Liver (tissue), 3 donors: ENCODE results near the gene MYOF.

Experiments used
- GABPA ChIP-seq, 2 donors: IDR thresholded peaks in 1 of 2; conservative IDR thresholded peaks in 1 of 2; 2 replicates each; pipeline ENCODE4 v1.6.1; 2016; ENCODE audit warnings: antibody characterized with exemption in 2 of 2, mild to moderate bottlenecking in 1 of 2, moderate library complexity in 1 of 2
- NR2F2 ChIP-seq: IDR thresholded peaks from 2 replicates; pipeline ENCODE4 v1.6.1; 2016; ENCODE audit warnings: antibody characterized with exemption
- RAD21 ChIP-seq, 2 donors: IDR thresholded peaks; 2 replicates each; pipeline ENCODE4 v1.6.1; 2016; ENCODE audit warnings: antibody characterized with exemption in 2 of 2, mild to moderate bottlenecking in 2 of 2
- RXRA ChIP-seq, 2 donors: IDR thresholded peaks; 2 replicates each; pipeline ENCODE4 v1.6.1; 2017 to 2018; ENCODE audit warnings: antibody characterized with exemption in 2 of 2, mild to moderate bottlenecking in 1 of 2
- TF ChIP-seq, protein P1 (sequence below): fragments of 150-350 bp; IDR thresholded peaks from 2 replicates; pipeline ENCODE4 v1.5.1; 2017; ENCODE audit warnings: improper control_type of control experiment, low read depth, low read length; ENCODE audit not compliant: missing input control
- TF ChIP-seq, protein P2 (sequence below): IDR thresholded peaks from 2 replicates; pipeline ENCODE4 v1.6.1; 2016; ENCODE audit warnings: antibody characterized with exemption, mild to moderate bottlenecking
- TF ChIP-seq, protein P3 (sequence below): IDR thresholded peaks from 2 replicates; pipeline ENCODE4 v1.6.1; 2016; ENCODE audit warnings: antibody characterized with exemption
- donor health status: healthy.
- donor health status: healthy.

DNA sequence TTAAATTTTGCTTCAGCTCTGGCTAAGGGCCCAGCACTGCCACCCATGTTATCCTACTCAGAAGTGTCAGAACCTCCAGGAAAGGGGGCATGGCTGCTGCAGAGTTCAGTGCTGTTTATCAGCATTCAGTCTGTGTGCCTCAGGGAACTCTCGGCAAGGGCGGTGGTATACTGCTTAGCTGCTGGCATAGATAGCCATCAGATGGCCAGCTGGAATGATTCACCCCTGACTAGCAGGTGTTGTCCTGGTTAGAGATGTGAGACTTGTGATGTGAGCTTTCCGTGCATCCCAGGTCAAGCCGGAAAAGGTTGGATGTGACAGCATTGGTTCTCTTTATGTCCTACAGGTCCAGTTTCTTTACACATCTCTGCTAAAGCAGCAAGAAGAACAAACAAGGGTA, 36.4 kb upstream of the MYOF start:
- TF ChIP-seq RAD21 (IDR thresholded peaks at IDR 0.05) (no peak), RXRA (IDR thresholded peaks at IDR 0.05) (no peak), GABPA (IDR thresholded peaks at IDR 0.05 in 1 of 2, conservative IDR thresholded peaks at IDR 0.05 in 1 of 2) (no peak), NR2F2 (no peak)
- TF ChIP-seq, protein P1, sequence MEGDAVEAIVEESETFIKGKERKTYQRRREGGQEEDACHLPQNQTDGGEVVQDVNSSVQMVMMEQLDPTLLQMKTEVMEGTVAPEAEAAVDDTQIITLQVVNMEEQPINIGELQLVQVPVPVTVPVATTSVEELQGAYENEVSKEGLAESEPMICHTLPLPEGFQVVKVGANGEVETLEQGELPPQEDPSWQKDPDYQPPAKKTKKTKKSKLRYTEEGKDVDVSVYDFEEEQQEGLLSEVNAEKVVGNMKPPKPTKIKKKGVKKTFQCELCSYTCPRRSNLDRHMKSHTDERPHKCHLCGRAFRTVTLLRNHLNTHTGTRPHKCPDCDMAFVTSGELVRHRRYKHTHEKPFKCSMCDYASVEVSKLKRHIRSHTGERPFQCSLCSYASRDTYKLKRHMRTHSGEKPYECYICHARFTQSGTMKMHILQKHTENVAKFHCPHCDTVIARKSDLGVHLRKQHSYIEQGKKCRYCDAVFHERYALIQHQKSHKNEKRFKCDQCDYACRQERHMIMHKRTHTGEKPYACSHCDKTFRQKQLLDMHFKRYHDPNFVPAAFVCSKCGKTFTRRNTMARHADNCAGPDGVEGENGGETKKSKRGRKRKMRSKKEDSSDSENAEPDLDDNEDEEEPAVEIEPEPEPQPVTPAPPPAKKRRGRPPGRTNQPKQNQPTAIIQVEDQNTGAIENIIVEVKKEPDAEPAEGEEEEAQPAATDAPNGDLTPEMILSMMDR: no peak
- TF ChIP-seq, protein P2, sequence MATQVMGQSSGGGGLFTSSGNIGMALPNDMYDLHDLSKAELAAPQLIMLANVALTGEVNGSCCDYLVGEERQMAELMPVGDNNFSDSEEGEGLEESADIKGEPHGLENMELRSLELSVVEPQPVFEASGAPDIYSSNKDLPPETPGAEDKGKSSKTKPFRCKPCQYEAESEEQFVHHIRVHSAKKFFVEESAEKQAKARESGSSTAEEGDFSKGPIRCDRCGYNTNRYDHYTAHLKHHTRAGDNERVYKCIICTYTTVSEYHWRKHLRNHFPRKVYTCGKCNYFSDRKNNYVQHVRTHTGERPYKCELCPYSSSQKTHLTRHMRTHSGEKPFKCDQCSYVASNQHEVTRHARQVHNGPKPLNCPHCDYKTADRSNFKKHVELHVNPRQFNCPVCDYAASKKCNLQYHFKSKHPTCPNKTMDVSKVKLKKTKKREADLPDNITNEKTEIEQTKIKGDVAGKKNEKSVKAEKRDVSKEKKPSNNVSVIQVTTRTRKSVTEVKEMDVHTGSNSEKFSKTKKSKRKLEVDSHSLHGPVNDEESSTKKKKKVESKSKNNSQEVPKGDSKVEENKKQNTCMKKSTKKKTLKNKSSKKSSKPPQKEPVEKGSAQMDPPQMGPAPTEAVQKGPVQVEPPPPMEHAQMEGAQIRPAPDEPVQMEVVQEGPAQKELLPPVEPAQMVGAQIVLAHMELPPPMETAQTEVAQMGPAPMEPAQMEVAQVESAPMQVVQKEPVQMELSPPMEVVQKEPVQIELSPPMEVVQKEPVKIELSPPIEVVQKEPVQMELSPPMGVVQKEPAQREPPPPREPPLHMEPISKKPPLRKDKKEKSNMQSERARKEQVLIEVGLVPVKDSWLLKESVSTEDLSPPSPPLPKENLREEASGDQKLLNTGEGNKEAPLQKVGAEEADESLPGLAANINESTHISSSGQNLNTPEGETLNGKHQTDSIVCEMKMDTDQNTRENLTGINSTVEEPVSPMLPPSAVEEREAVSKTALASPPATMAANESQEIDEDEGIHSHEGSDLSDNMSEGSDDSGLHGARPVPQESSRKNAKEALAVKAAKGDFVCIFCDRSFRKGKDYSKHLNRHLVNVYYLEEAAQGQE: no peak
- TF ChIP-seq, protein P3, sequence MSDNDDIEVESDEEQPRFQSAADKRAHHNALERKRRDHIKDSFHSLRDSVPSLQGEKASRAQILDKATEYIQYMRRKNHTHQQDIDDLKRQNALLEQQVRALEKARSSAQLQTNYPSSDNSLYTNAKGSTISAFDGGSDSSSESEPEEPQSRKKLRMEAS: no peak
